Psoas muscle (tissue), 8 donors: Measurements from ENCODE around the gene BICRAL. TPM values are rescaled to one million over a fixed set of nuclear protein-coding genes. Genes with fewer than 3 reads are reported as not detected.
"Not testable (repeated sequence)": the region's sequence is repeated elsewhere in the genome, so short reads cannot be mapped to it uniquely, and the experiment has no call there.

Source experiments
- ATAC-seq, 4 donors: fragments of 200-7000 bp; cut with Tn5 transposase; one replicate each; pipeline ENCODE4 v1.9.1; 2020; ENCODE audit warnings: moderate library complexity in 3 of 4, mild to moderate bottlenecking in 2 of 4
- DNase-seq, 2 donors: peaks; one replicate each; pipeline ENCODE4 v3.0.0-alpha.2; 2020
- H3K27ac ChIP-seq: fragments of 200-600 bp; one replicate; pipeline ENCODE4 v1.8.0; 2022
- H3K27me3 ChIP-seq, 3 donors: fragments of 200-600 bp in 1 of 3; one replicate each; pipeline versions ENCODE4 v1.6.1 to v1.8.0; 2013 to 2022; ENCODE audit warnings: low read length in 2 of 3, mild to moderate bottlenecking in 2 of 3, moderate library complexity in 1 of 3; ENCODE audit not compliant: insufficient read depth in 3 of 3
- H3K36me3 ChIP-seq, 2 donors: fragments of 200-600 bp in 1 of 2; one replicate each; pipeline versions ENCODE4 v1.6.1 to v1.8.0; 2013 to 2022; ENCODE audit warnings: low read depth in 1 of 2, mild to moderate bottlenecking in 1 of 2, moderate library complexity in 1 of 2; ENCODE audit not compliant: insufficient read depth in 1 of 2
- H3K4me1 ChIP-seq: fragments of 200-600 bp; one replicate; pipeline ENCODE4 v1.8.0; 2022
- H3K4me3 ChIP-seq: fragments of 200-600 bp; one replicate; pipeline ENCODE4 v1.8.0; 2022; ENCODE audit warnings: mild to moderate bottlenecking
- H3K9me3 ChIP-seq: fragments of 200-600 bp; one replicate; pipeline ENCODE4 v1.8.0; 2022
- CTCF ChIP-seq: fragments of 200-600 bp; IDR thresholded peaks from one replicate; pipeline ENCODE4 v1.8.0; 2022; ENCODE audit warnings: antibody characterized with exemption
- WGBS, 3 donors: extraction: QIAGEN DNeasy Blood & Tissue Kit; methylation state at CpG; one replicate each; pipeline versions ENCODE4 v1.1.6 to v1.1.7; 2013; 5-methylcytosine and 5-hydroxymethylcytosine counted together
- intact Hi-C, 2 donors: fragments of 100-400 bp; cut with DNase I; formaldehyde crosslinking; loops; one replicate each; pipeline versions ENCODE4 v1.11.0 to v1.14.2; 2022
- polyA plus RNA-seq, 3 donors: library from polyadenylated mRNA; stranded (reverse); fragments of 200-250 nt; gene quantifications; one replicate each; pipeline ENCODE4 v1.2.3, GENCODE V29; 2013
- total RNA-seq, 4 donors: library from RNA; stranded (reverse); fragmentation: NEBNext Ultra II Directional in 2 of 4; extraction: Animal tissue kit (Norgen Biotek cat#: 25700) in 2 of 4; gene quantifications; one replicate each; pipeline versions ENCODE4 v1.2.1 to v1.2.4, GENCODE V29; 2021 to 2023
- donor health status: healthy with polysubstance abuse.
- donor health status: DM: no; HTN: no; CAD: no; lungs with moderate emphysema.
- donor health status: Bipolar disorder and iron deficiency.
- donor health status: healthy.
- donor health status: DM: yes; HTN: yes; CAD: no.
- donor health status: DM: no; HTN: no; CAD: no.
- donor health status: DM: no; HTN: no; CAD: no.
- donor health status: DM: yes; HTN: yes; CAD: no.

BICRAL gene
- total and polyA plus RNA-seq, 7 donors = 2.8 to 12.2 (median 6.2) TPM

- WGBS, 3 donors = 65 to 77% (median 72%) methylated on average over 3 of the region's 3 CpGs
- no peak overlapping the region for H3K4me3 ChIP-seq
- intact Hi-C loops = no loop called here
- no peak for TF ChIP-seq CTCF
- H3K27me3 ChIP-seq = no peaks in the 10 kb centered on the region
- no peak overlapping the region for H3K27ac ChIP-seq
- peaks cover 3% of the 10 kb centered on the region for H3K4me1 ChIP-seq
- DNase-seq (no peak), ATAC-seq (no peak)
- H3K36me3 ChIP-seq = no peaks in the 10 kb centered on the region
- H3K9me3 ChIP-seq = no peaks in the 10 kb centered on the region
These were observed 10.1 kb upstream of the BICRAL start for GRCh38 chr6:42771741-42772100.

GRCh38 chr6:42774201-42774600, 7.7 kb upstream of the BICRAL start:
- TF ChIP-seq CTCF = no peak
- Histone ChIP-seq H3K4me1 (peaks cover 3% of the 10 kb centered on the region), H3K27me3 (no peaks in the 10 kb centered on the region), H3K9me3 (no peaks in the 10 kb centered on the region), H3K27ac (no peak overlapping the region), H3K36me3 (no peaks in the 10 kb centered on the region), H3K4me3 (no peak overlapping the region)
- no peak for ATAC-seq
- DNase-seq = no peak
- WGBS, 3 donors = 93 to 99% (median 96%) methylated on average over 4 of the region's 4 CpGs
- intact Hi-C loops = no loop called here

GRCh38 chr6:42774821-42775487, 6.9 kb upstream of the BICRAL start:
- H3K36me3 ChIP-seq, H3K4me3 ChIP-seq, ATAC-seq, intact Hi-C loops, H3K4me1 ChIP-seq, H3K27me3 ChIP-seq, H3K9me3 ChIP-seq, H3K27ac ChIP-seq, DNase-seq: not testable (repeated sequence)
- WGBS, 3 donors = 90 to 94% (median 92%) methylated on average over 10 of the region's 10 CpGs

DNA sequence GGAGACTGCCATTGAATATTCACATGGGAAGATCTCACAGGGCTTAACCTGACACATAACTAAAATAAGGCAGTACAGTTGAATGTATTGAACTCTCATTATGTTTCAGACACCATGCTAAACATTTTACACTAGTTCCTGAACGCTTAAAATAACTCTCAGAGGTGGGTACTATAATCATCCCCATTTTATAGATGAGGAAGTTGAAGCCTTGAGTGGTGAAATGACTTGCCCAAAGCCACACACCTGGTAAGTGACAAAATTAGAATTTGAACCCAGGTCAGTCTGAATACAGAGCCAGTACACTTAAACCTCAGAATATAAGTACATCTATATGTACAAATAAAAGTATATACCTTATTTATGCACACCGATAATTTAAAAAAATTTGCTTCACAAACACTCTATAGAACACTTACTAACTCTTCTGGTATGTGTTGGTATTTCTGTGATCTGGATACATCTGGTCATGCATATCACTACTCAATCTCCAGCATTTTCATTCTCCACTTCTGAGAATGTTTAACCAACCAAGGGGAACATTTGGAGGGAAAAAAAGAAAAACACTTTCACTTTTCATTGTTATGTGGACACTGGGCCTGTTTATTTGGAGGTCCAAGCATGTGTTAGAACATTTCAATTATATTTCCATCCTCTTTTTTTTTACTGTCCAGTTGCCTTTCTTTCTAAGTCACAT, 4.6 kb upstream of the BICRAL start:
- TF ChIP-seq CTCF = no peak
- Histone ChIP-seq H3K27me3 (no peaks in the 10 kb centered on the region), H3K36me3 (no peaks in the 10 kb centered on the region), H3K4me3 (no peak overlapping the region), H3K4me1 (no peaks in the 10 kb centered on the region), H3K9me3 (no peaks in the 10 kb centered on the region), H3K27ac (no peak overlapping the region)
- 83 to 95% (median 90%) methylated on average over 2 of the region's 2 CpGs for WGBS, 3 donors
- intact Hi-C loops = loop anchor here in 1 of 2 donors (2.0 kb wide), 1 partner anchor 28 kb away; no protein-coding TSS in a partner anchor
- DNase-seq (no peak), ATAC-seq (no peak)

GRCh38 chr6:42778122-42778521, 3.7 kb upstream of the BICRAL start:
- ATAC-seq = no peak
- Histone ChIP-seq H3K36me3 (no peaks in the 10 kb centered on the region), H3K27me3 (no peaks in the 10 kb centered on the region), H3K4me1 (no peaks in the 10 kb centered on the region), H3K27ac (no peak overlapping the region), H3K9me3 (no peaks in the 10 kb centered on the region), H3K4me3 (no peak overlapping the region)
- WGBS, 3 donors = 76 to 89% (median 85%) methylated on average over 2 of the region's 2 CpGs
- DNase-seq = no peak
- TF ChIP-seq CTCF = no peak
- intact Hi-C loops = no loop called here
